ENCODE data around the gene METTL3. TPM values are rescaled to one million over a fixed set of nuclear protein-coding genes. Genes with fewer than 3 reads are reported as not detected.

Gene METTL3
- polyA plus RNA-seq, 3 donors: 9.5 to 116 (median 10.8) TPM

DNA sequence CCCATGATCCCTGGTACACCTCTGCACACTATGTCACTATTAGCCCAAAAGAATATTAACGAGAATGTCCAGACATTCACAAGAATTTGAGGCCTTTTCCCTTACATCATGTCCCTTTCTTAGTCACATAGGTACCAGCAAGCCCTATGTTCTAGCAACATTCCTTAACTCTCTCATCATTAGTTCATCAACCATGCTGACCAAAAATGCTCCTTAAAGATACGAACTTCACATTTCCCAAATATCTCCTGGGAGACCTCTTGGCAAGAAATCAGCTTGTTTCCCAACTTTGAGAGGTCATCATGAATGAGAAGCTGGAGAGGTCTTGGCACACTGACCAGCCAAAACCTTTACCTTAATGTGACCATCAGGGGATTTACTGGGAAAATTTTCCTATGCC is 10.4 kb upstream of the METTL3 start:
- H2AFZ ChIP-seq (ENCODE audit: insufficient read depth, low read depth, low read length, poor library complexity, severe bottlenecking): no peak overlapping the region
- Mint-ChIP-seq H3K27me3 (ENCODE audit: low read depth in 3 of 3) (peaks cover 28 to 41% (median 41%) of the 10 kb centered on the region in 3 donors), H3K36me3 (peaks cover 0 to 2% of the 10 kb centered on the region in 2 donors), H3K4me1 (peaks cover 4% of the 10 kb centered on the region), H3K4me3 (no peak overlapping the region), H3K9me3 (peaks cover 0 to 5% (median 1%) of the 10 kb centered on the region in 7 donors), H3K27ac (no peak overlapping the region)
- H3K79me2 ChIP-seq (ENCODE audit: insufficient read depth, low read length): no peaks in the 10 kb centered on the region
- no peak overlapping the region for H3K4me2 ChIP-seq (replicated peaks; ENCODE audit: extremely low read depth, low read length, poor library complexity, severe bottlenecking)
- H3K36me3 ChIP-seq (replicated peaks in 1 of 2; ENCODE audit: control insufficient read depth in 1 of 2, insufficient read depth in 2 of 2, low read length in 2 of 2): no peaks in the 10 kb centered on the region
- no peak for DNase-seq
- TF ChIP-seq, protein P1, sequence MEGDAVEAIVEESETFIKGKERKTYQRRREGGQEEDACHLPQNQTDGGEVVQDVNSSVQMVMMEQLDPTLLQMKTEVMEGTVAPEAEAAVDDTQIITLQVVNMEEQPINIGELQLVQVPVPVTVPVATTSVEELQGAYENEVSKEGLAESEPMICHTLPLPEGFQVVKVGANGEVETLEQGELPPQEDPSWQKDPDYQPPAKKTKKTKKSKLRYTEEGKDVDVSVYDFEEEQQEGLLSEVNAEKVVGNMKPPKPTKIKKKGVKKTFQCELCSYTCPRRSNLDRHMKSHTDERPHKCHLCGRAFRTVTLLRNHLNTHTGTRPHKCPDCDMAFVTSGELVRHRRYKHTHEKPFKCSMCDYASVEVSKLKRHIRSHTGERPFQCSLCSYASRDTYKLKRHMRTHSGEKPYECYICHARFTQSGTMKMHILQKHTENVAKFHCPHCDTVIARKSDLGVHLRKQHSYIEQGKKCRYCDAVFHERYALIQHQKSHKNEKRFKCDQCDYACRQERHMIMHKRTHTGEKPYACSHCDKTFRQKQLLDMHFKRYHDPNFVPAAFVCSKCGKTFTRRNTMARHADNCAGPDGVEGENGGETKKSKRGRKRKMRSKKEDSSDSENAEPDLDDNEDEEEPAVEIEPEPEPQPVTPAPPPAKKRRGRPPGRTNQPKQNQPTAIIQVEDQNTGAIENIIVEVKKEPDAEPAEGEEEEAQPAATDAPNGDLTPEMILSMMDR (IDR thresholded peaks at IDR 0.05): no peak
- peaks cover 5 to 7% of the 10 kb centered on the region in 2 donors for H3K4me1 ChIP-seq (ENCODE audit: control insufficient read depth in 1 of 2, insufficient read depth in 2 of 2, low read length in 2 of 2)
- WGBS (ENCODE audit: insufficient coverage): 71% methylated on average over 1 of the region's 2 CpGs
- no peaks in the 10 kb centered on the region for H4K20me1 ChIP-seq (ENCODE audit: insufficient read depth, low read length)
- no peak overlapping the region for H3K27ac ChIP-seq (ENCODE audit: low read depth in 1 of 2, low read length in 2 of 2)
- H3K9me3 ChIP-seq (replicated peaks in 1 of 2; ENCODE audit: control insufficient read depth in 1 of 2, insufficient read depth in 1 of 2, low read length in 2 of 2): no peaks in the 10 kb centered on the region
- H3K9ac ChIP-seq (ENCODE audit: insufficient read depth, low read length, poor library complexity, severe bottlenecking): no peak overlapping the region
- peaks cover 4 to 15% of the 10 kb centered on the region in 2 donors for H3K27me3 ChIP-seq (ENCODE audit: control insufficient read depth in 2 of 2, insufficient read depth in 2 of 2, low read length in 2 of 2)
- intact Hi-C loops (cut with micrococcal nuclease): no loop called here
- H3K4me3 ChIP-seq (replicated peaks in 1 of 3; ENCODE audit: low read depth in 2 of 3, low read length in 3 of 3): no peak overlapping the region

DNA sequence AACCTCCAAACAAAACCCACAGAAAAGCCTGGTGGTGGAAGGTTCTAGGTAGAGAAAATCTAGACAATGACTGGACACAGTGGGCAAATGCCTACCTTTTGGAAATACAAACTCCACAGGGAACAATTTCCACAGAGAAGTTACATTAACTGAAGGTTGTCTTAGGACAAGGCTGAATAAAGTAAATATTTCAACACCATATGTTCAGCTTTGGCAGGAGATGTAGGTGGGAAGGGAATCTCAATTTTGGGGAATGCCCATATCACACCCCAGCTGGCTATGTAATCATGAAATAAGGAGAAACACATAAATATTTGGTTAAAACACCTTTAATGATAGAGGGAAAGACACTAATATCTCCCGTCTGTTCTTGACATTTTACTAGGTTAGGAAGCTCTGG is 9.6 kb upstream of the METTL3 start:
- DNase-seq: no peak
- H3K4me3 Mint-ChIP-seq: no peak overlapping the region

More for the DNA sequence above, 9.6 kb upstream of the METTL3 start:
- Mint-ChIP-seq H3K36me3 (peaks cover 0 to 2% of the 10 kb centered on the region in 2 donors), H3K27me3 (ENCODE audit: low read depth in 3 of 3) (peaks cover 23 to 35% (median 34%) of the 10 kb centered on the region in 3 donors), H3K9me3 (peaks cover 0 to 5% (median 2%) of the 10 kb centered on the region in 7 donors), H3K4me1 (peaks cover 2% of the 10 kb centered on the region), H3K27ac (no peak overlapping the region)
- Histone ChIP-seq H4K20me1 (ENCODE audit: insufficient read depth, low read length) (no peaks in the 10 kb centered on the region), H3K4me3 (replicated peaks in 1 of 3; ENCODE audit: low read depth in 2 of 3, low read length in 3 of 3) (no peak overlapping the region), H3K9me3 (replicated peaks in 1 of 2; ENCODE audit: control insufficient read depth in 1 of 2, insufficient read depth in 1 of 2, low read length in 2 of 2) (no peaks in the 10 kb centered on the region), H3K27me3 (ENCODE audit: control insufficient read depth in 2 of 2, insufficient read depth in 2 of 2, low read length in 2 of 2) (peaks cover 0 to 7% of the 10 kb centered on the region in 2 donors), H3K27ac (ENCODE audit: low read depth in 1 of 2, low read length in 2 of 2) (no peak overlapping the region), H2AFZ (ENCODE audit: insufficient read depth, low read depth, low read length, poor library complexity, severe bottlenecking) (no peak overlapping the region), H3K9ac (ENCODE audit: insufficient read depth, low read length, poor library complexity, severe bottlenecking) (no peak overlapping the region), H3K36me3 (replicated peaks in 1 of 2; ENCODE audit: control insufficient read depth in 1 of 2, insufficient read depth in 2 of 2, low read length in 2 of 2) (no peaks in the 10 kb centered on the region), H3K4me2 (replicated peaks; ENCODE audit: extremely low read depth, low read length, poor library complexity, severe bottlenecking) (no peak overlapping the region), H3K4me1 (ENCODE audit: control insufficient read depth in 1 of 2, insufficient read depth in 2 of 2, low read length in 2 of 2) (peaks cover 0 to under 1% of the 10 kb centered on the region in 2 donors), H3K79me2 (ENCODE audit: insufficient read depth, low read length) (no peaks in the 10 kb centered on the region)
- intact Hi-C loops (cut with micrococcal nuclease): no loop called here
- no CpG with 5 or more reads among the region's 1 CpG for WGBS (ENCODE audit: insufficient coverage)
- TF ChIP-seq, protein P1 (IDR thresholded peaks at IDR 0.05): no peak
